Suppressor macrophage (primary cell): Measurements from ENCODE around the gene VTI1A.
"Not testable (repeated sequence)": the region's sequence is repeated elsewhere in the genome, so short reads cannot be mapped to it uniquely, and the experiment has no call there.

Source experiments
- DNase-seq, 4 experiments: peaks; one replicate each; pipeline ENCODE4 v3.0.0-alpha.2; 2020 to 2022

The VTI1A gene

DNA sequence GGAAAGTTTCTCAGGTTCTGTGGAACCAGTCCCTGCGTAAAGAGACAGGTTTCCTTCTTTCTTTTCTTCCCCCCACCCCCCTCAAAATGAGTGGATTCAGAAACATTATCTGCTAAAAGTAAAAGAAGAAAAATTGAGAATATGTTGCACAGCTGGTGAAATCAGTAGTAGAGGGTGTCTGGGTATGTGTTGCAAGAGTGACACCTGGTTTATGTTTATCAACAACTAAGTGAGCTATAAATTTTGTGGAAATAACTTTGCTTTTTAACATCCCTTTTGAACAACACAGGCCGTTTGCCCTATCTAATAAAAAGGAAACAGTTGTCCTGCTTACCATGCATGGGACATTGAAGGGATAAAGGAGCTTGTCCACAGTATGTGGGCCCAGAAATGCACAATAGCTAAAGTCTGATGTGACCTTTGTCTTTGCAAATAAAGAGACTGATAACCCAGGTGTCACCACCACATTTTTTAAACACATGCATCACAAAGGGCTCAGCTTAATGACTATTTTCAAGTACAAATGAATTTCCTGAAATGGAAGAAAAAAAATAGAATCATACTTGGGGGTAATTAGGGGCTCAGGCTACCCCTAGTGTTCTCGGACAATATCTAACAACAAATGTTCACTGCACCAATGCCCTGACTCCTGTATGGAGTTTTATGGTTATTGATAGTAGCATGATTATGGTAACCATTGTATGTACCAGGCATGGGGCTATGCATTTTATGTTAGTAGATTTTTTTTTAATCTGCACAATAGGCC lies 281.3 kb downstream of the VTI1A start:
- no peak for DNase-seq

DNA sequence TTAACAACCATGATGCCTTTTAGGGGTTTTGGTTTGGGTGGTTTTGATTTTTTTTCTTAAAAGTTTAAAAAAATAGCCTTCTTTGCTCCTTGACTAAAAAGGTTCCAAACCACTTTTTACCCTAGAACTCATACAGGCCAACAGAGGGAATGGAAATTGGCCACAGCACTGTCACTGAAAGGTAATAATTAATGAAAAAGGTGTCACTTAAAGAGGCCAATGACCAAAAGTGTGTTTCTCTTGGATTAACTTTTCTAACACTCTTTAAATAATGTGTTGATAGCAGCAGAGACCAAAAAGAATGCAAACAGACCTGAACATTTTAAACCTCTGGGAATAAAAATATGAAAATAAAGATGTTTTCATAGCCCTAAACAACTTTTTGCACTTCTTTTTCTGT lies 282.0 kb downstream of the VTI1A start:
- no peak for DNase-seq

DNA sequence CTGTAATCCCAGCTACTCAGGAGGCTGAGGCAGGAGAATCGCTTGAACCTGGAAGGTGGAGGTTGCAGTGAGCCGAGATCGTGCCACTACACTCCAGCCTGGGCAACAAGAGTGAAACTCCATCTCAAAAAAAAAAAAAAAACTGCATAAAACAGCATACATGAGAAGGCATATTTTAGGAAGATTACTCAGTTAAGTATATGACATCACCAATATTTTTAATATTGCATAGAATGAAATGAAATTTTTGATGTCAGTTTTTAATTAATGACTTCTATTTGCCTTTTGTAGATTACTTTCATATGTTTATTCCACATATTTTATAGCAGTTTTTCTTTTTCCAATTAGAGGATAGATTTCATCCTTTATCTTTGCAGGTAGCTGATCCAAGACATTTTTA lies 284.4 kb downstream of the VTI1A start:
- not testable (repeated sequence) for DNase-seq

DNA sequence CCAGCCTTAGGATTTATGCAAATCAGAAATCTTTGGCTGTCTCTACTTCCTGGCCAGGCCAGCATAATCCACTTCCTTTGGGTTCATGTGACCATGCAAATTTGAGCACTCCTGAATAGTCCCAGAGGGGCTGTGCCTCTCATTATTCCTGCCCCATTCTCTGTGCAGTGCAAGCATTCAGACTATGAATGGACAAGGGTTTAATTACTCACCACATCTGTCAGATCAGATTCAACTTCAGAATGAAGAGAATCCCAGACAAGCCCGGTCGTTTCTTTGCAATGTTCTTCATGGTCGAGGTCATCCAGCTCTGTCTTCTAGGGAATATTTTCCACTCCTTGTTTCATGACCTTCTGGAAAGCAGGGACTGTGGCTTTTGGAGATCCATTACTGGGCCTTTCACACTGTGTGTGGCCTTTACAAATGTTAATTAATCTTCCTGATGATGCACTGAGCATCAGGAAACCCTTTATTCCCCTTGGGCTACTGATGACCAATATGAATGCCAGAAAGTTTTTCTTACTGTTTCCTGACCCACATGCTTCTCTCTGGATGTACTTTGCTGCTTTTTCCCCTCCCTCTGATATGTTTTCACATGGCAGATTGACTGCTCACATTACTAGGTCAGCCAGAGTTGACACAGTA lies 285.4 kb downstream of the VTI1A start:
- peak in 1 of 4 experiments; percentile 30 for DNase-seq

DNA sequence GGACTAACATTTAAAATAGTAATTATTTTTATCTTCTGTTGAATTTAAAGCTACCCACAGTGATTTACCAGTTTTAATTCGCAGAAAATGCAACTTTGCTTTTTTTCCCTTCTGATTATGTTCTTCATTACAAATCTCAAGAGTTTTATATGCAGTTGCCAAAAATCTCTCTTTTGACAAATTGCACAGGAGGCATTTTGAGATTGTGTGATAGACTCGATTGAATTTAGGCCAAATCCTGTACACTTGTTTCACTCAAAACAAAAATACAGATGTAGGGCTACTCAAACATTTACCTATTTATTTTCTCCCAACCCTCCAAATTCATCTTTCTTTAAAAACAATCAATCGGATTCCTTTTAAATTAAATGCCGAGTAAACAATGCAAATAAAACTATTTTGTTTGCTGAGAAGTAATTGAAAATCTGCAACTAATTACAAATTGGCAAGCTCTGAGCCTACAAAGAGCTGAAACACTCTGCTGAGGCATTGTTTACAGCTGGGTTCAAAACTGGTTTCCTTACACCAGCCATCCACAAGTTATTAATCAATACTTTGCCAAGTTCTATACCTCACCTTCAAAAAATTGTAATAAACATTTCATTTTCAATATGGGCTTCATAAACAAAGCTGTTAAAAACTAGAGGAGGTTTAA lies 288.2 kb downstream of the VTI1A start:
- no peak for DNase-seq

DNA sequence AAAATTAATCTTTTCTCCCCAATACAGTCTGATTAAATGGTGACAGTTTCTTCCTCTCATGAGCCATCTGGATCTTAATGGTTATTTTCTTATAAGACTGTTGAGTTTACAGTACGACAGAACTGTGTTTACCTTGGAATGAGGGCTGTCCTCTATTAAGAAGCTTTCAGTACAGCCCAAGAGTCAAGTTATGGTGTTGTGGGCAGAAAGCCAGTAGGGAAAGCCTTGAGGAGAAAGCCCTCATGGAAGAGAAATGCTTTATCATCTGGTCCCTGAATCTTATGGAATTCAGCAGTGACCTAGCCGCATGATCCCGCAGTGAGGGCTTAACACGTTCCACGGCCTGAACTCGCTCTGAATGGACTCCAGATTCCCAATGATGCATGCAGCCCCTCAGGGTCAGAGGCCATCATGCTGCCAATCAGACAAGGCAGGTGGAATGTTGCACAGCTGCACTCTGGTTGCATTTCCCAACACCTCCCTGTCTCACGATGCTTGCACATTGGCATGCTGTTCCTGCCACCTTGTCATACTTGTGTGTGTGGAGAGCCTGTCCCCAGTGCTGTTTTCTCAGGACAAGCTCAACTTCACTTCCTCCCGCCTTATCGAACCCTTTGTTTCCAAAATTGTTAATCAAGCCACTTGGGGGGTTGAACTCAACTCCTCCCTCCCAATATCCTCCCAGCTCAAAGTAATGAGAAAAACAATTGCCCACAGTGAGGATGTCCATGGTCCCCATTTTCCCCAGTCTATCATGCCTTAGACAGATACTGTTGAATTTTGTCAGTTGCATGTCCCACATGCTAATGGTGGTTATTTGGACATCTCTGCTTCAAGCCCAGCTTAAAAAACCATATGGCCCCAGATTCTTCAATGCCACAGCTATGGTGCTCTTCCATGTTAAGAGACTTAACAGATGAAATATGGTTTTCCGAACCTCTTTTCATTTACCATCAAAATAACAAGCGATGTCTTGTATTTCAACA lies 291.9 kb downstream of the VTI1A start:
- DNase-seq, result no peak

DNA sequence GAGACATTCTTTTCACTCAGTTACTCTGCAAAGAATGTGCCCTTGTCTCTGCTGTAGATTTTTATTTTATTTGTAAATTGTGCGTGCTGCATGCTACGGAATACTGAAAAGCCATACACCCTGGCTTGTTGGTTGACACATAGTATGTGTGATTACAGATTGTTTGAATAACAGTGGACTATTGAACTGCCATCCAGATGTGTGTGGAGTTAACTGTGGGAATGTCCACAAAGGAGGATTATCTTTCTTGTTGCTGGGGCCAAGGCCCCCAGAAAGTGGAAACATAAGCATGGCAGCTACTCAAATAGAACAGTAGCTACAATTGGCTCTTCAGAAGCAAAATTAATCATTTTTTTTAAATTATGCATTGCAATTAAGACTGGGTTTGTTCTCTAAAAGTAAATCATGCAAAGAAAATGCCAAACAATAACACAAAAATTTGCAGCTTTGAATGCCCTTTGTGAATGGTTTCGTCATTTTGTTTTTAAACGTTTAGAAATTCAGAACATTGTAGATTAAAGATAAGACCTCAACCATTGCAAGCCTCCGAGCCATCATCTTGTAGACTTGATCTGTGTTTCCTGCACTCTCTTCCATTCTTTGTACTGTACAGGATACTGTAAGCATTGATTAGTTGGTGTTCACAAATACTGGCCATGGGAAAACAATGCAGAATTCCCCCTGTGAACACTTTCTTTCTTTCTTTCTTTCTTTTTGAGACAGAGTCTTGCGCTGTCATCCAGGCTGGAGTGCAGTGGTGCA lies 292.8 kb downstream of the VTI1A start:
- DNase-seq, result no peak

DNA sequence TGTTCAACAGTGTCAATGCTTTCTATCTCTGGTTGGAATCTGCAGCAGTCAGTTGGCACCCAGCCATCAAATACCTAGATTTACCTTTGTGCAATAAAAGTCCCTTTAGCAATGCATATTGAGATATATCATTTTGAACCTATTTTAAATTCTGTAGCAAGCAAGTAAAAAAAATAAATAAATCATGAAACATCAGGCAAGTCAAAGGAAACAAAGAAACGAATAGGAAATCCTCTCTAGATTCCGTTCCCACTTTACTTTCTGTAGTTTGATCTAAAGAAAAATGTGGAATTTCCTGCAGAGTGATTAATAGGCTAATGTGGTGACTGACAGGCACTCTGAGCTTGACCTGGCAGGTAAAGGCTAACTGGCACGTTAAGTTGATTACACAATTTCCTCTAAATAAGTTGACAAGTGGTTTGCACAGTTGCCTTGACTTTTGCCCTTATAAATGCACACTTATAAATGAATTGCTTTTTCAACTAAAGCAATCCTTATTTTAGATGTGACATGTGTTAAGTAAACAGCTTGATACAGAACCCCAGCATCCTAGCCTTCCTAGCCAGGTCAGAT lies 294.9 kb downstream of the VTI1A start:
- no peak for DNase-seq

DNA sequence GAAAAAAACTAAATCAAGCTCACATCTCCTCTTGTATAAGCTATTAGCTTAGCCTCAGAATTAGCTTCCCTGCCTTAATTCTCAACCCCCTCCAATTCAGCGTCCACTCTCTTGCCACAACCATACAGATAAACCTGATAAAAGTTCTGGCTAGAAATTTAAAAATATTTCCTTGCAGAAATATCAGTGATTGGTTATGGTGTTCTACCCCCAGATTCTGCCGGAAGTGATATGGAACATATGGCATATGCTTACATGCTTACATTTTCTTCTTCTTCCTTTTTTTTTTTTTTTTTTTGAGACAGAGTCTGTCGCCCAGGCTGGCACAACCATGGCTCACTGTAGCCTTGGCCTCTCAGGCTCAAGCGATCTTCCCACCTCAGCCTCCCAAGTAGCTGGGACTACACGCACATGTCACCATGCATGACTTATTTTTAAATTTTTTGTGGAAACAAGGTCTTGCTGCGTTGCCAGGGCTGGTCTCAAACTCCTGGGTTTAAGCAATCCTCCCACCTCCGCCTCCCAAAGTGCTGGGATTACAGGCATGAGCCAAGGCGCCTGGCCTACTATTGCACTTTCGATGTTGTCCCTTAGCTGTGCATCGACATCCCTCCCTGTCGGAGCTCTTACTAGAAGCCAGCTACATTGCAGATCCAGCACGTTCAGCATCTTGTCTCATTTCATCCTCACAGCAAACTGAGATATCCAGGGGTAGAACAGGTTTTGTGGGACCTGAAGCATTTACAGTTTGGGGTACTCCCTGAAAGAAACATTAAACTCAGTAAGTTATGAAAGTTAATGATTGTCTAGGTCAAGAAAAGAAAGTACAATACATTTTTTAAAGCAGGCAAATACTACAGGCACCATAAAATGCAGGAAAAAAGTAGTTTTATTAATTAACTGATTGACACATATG lies 297.4 kb downstream of the VTI1A start:
- DNase-seq, result peak in 2 of 4 experiments; percentile 13 to 23

DNA sequence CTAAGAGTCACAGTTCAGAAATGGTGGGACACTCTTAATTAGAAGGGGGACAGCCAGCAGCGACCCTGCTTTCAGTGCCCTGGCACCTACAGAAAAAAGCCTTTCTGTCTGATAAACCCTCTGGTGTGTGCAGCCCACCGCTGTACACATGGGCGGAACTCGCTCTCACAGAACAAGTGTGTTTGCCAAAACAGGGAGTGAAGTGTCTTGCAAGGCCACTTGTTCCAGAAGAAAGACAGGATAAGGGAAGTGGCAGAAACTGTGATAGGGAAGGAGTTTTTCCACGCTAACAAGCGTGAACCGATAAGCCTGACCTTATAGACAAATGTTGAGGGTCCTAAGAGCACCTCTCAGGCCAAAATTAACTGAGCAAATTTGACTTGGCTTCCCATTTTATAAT lies 299.3 kb downstream of the VTI1A start:
- no peak for DNase-seq

DNA sequence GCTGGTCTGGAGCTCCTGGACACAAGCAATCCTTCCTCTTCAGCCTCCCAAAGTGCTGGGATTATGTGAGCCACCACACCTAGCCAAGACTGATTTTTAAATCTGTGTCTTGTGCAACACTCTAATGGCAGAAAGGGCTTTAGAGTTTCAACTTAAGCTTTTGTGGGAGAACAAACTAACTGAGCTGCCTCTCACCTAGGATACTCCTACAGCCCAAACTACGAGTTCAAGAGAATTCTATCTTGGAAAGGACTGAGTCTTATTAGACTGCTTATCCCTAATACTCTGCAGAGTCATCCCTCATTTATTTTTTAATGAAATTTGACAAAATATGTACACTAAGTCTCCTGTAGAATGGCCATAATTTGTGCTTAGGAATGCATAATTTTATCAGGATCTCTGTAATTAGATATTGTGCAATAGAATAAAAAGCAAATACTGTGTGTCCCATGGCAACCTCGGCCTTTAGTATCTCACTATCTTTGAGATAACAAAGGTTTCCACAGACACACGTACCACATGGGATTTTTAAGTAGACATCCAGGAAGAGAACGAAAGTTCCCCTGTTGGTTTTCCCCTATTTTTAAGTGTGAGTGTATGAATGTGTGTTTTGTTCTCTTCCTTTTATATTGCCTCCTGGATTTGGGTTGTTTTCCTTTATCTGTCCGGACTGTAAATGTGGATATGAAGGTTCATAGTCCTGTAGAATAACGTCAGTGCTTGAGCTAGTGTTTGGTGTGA lies 303.6 kb downstream of the VTI1A start:
- DNase-seq, result no peak

DNA sequence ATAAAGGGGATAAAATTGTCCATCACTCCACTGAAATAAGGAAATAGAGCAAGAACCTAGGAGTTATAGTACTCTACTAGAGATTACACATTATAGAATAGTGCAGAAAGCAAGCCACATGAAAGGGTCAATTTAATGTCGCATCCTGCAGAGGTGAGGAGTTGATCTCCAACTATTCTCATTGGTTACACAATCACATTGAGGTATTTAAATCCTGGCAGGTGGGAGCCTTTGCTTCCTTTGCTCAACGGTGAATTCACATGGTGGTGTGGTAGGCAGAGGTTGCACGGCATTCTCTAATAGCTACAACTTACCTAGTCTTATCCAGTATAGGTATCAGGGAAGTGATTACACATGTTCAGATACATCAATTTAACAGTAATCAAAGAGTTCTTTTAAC lies 304.6 kb downstream of the VTI1A start:
- DNase-seq, result no peak

DNA sequence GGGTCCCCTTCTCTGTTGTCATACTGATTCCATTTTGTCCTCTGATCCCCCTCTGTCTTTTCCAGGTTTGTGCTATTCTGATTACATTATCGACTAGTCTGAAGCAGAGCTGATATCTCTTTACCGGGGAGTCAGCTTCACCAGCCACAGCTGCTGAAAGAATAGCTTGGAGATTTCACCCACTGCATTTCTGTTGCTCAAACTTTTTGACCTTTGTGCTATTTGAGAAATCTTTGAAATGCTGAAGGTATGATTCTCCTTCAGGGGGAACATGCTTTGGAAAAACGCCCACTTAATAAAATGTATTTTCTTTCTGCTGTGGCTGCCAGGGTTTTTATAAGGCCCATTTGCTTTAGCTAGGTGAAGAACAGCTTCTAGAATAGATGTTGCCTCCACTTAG lies 305.3 kb downstream of the VTI1A start:
- no peak for DNase-seq

DNA sequence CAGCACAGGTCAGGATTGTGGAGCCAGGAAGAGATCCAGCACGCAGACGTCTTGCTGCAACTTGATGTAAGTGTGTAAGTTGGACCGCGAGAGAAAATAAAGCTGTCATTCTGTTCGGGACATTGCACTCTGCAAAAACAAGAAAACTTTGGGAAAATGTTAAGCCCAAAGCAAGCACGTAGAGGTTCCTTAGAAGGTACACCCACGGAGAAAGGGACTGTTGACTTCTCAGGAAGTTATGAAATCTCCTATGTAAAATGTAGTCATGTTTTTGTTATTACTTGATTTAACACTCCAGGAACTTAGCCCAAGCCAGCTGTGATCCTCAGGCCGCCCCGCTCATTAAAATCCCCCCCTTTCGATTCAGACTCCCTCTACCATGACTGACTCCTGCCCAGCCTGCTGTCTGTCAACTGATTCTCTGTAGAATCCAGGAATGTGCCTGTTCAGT lies 307.0 kb downstream of the VTI1A start:
- peak; percentile 12 to 70 (median 60) for DNase-seq

DNA sequence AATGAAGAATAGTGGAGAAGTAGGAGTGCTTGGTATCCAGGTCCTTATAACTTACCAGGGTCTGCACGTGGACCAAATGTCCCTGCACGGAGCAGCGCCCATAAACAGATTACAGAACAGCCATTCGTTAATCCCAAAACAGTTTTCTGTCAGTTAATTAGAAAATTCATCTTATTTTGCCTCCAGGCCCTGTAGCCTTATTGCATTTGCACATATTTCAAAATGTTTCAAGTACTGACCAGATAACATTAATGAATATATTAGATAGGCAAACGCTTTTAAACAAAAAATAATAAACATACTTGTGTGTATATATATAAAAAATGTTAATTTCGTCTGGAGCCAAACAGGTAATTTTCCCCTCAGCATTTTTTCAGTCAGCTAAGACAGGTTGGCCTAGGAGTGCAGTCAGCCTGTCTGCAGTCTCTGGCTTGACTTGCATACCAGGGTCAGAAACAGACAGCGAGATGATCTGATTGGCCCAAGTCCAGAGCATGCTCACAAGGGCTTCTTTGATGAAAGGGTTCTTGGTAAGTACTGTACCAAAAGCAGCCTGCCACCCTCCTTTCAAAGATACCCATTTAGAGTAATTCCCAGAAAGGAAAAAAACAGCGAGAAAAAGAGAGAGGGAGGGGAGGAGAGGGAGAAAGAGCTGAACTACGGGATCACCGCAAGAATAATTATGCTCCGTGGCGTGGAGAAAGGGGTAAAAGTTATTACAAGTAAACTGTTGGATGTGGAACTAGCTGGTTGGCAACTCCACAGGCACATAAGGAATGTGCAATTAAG lies 308.6 kb downstream of the VTI1A start:
- DNase-seq, result no peak

DNA sequence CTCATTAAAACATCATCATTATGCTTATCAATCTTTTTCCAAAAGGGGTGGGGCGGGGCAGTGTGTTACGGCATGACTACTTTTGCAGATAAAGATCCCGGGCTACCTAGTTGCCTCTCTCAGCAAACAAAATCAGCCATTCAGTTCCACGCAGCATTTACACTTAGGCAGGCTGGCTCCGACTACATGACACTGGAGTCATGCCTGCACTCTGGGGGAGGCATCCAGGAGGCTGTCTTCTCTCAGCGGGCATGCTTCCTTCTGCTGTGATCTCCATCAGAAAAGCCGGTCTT lies 309.2 kb downstream of the VTI1A start:
- no peak for DNase-seq

DNA sequence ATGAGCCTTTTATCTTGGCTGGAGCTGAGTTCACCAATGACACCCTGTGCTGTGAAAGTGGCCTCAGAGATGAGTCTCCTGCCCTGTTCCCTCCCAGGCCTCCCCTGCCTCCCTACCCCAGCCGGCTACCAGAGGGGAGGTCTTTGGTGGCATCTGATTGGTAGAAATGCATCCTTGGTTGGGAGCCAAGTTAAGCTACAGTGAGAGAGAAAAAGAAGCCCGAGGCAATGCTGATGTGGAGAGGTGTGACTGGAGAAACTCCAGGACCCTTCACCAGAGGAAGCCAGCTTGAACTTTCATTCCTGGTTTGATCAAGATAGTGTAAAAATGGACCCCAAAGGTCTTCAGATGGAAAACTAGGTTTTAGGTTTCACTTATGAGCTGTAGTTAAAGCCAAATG lies 311.9 kb downstream of the VTI1A start:
- no peak for DNase-seq

DNA sequence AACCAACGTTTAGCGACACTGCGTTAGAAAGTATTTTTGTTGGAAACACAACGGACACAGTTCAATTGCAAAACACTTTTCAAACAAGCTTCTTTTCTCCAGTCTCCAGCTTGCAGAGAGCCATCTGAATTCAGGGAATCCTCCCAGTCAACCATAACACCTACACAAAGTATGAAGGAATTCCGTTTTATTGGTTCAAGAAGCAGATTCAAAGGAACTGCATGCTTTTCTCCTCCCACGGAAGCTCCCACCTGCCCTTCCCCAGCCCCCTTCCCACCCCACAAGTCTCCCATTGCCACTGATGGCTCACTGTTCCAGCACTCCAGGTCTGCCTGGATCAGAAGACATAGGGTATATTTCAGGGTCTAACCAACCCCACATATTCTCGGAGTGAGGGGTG lies 312.5 kb downstream of the VTI1A start:
- DNase-seq, result no peak

DNA sequence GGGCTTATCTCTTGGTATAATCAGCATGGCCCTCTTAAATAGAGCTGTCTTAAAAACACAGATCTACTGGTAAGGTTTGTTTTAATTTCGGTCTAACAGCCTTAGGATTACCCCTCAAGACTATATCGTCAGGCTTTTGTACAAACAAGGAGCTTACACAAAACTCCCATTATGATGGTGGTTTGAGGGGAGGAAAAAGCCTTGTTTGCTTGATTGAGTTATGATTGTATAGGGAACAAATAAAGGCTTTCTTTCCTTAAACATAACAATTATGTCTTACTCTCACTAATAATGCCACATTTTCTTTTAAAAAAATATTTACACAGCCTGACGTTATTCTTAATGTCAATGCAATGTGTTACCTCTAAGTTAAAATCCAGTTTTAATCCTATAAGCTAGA lies 314.2 kb downstream of the VTI1A start:
- no peak for DNase-seq
